Activated naive CD8-positive, alpha-beta T cell treated with anti-CD3 and anti-CD28 coated beads for 36 hours (primary cell): ENCODE results near the gene IL1R1. TPM values are rescaled to one million over a fixed set of nuclear protein-coding genes. Genes with fewer than 3 reads are reported as not detected.

Experiments
- DNase-seq: peaks from one replicate; pipeline ENCODE4 v3.0.0; 2021
- H3K27ac Mint-ChIP-seq: one replicate; pipeline ENCODE4 v1.8.0; 2022; ENCODE audit warnings: mild to moderate bottlenecking, moderate library complexity, mixed read lengths
- H3K27me3 Mint-ChIP-seq: one replicate; pipeline ENCODE4 v1.8.0; 2022; ENCODE audit warnings: mild to moderate bottlenecking, mixed read lengths
- H3K36me3 Mint-ChIP-seq: one replicate; pipeline ENCODE4 v1.8.0; 2021; ENCODE audit warnings: mild to moderate bottlenecking, mixed read lengths
- H3K4me1 Mint-ChIP-seq: one replicate; pipeline ENCODE4 v1.8.0; 2021; ENCODE audit warnings: mixed read lengths
- H3K4me3 Mint-ChIP-seq: one replicate; pipeline ENCODE4 v1.8.0; 2022; ENCODE audit warnings: mild to moderate bottlenecking, moderate library complexity, mixed read lengths
- H3K9me3 Mint-ChIP-seq: one replicate; pipeline ENCODE4 v1.8.0; 2022; ENCODE audit warnings: mixed read lengths
- total RNA-seq, 2 experiments: library from RNA; stranded (reverse); gene quantifications; one replicate each; pipeline ENCODE4 v1.2.3, GENCODE V29; 2021

Gene IL1R1
- total RNA-seq, 2 experiments from 2014 or later: 0.70 to 1.2 TPM

DNA sequence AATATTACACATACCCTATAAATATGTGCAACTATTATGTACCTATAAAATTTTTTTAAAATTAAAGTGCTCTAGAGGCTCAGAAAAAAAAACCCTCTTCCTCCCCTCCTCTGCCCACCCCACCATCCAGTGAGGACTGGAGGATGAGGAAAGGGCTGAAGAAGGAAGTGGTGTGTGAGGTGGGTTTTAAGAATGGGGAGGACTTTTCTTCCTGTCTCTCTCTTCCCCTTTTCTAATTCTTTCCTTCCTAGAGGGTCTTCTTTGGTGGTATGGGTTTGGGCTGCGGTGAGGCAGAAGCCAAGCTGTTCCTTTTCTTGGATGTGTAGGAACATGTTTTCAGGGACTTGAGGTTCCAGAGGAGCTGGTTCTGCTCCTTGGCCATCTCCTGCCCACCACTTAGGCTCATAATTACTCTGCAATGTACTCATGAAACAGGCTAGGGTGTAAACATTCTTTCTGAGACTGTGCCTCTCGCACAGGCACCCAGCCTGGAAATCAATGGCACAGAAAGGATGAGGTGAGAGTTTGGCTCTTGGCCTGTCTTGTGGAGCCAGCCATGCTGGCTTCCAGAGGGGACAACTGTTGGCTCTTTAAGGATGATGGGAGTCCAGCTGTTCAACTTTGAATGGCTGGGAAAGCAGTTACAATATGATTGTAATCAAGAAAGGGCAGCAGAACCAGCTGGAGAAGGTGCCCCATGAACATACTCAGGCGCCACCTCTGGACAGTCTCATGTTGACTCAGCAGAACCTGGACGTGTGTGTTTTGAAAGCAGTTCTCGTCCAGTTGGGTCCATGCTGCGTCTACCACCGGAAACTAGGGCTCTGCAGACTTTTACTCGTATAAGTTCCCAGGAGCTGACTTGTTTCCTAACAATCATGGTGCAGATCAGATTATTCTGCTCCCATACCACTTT is 82.5 kb downstream of the IL1R1 start:
- peaks cover 38% of the 10 kb centered on the region for H3K4me1 Mint-ChIP-seq
- H3K9me3 Mint-ChIP-seq: no peaks in the 10 kb centered on the region
- peaks cover 3% of the 10 kb centered on the region for H3K36me3 Mint-ChIP-seq
- H3K4me3 Mint-ChIP-seq: no peak overlapping the region
- no peak for DNase-seq
- no peak overlapping the region for H3K27ac Mint-ChIP-seq
- peaks cover 2% of the 10 kb centered on the region for H3K27me3 Mint-ChIP-seq

DNA sequence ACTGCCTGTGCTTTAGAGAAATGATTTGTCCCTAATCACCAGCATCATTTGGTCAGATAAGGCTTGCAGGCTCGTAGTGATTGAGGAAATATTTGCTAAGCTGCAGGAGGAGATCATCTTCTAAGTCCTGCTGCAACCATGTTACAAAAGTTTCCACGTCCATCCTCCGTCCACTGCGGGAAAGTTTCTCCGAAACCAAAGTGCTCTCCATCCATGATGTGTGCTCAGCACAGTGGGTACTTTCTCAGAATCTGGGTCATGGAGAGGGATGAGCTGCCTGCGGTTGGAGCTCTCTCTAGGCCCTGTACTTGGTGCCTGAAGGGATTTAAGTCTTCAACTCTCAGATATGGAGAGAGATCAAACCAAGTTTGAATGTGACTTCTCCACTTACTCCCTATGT is 83.6 kb downstream of the IL1R1 start:
- H3K36me3 Mint-ChIP-seq: peaks cover 4% of the 10 kb centered on the region
- DNase-seq: no peak
- H3K27ac Mint-ChIP-seq: peak overlapping the region; percentile 73
- H3K4me1 Mint-ChIP-seq: peaks cover 42% of the 10 kb centered on the region
- H3K27me3 Mint-ChIP-seq: peaks cover 2% of the 10 kb centered on the region
- no peaks in the 10 kb centered on the region for H3K9me3 Mint-ChIP-seq
- no peak overlapping the region for H3K4me3 Mint-ChIP-seq

DNA sequence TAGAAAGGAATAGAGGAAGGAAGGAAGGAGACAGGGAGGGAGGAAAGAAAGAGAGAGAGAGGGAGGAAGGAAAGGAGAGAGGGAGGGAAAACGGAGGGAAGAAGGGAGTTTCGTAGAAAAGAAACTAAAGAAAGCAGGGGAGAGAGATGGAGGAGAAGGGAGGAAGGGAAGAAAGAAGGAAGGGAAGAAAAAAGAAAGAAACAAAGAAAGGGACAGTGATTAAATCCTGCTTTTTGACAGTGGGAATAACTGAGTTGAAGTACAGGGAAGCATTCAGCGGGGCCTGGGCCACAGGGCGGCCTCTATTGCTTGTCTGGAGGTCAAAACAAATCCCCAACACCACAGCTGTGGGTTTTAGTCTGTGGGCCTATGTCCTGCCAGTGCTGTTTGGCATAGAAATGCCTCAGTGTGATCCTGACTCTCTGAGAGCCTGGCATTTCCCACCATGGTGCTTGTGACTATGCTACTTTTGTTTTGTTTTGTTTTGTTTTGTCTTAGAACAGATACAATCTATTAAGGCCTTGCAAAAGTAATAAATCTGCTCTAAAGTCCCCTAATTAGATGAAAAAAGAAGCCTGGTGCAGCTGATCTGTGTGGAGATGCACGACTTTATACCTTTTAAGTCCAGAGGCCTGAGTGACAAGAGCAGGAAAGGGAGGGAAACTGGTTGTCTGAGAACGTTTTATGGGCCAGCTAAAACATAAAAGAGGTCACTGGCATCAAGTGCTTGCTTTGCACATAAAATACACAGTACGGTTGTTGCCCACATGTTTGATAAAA is 84.3 kb downstream of the IL1R1 start:
- peaks cover 2% of the 10 kb centered on the region for H3K9me3 Mint-ChIP-seq
- peak overlapping the region; percentile 83 for H3K27ac Mint-ChIP-seq
- H3K4me1 Mint-ChIP-seq: peaks cover 42% of the 10 kb centered on the region
- H3K4me3 Mint-ChIP-seq: no peak overlapping the region
- no peak for DNase-seq
- H3K27me3 Mint-ChIP-seq: peaks cover 2% of the 10 kb centered on the region
- peaks cover 4% of the 10 kb centered on the region for H3K36me3 Mint-ChIP-seq

DNA sequence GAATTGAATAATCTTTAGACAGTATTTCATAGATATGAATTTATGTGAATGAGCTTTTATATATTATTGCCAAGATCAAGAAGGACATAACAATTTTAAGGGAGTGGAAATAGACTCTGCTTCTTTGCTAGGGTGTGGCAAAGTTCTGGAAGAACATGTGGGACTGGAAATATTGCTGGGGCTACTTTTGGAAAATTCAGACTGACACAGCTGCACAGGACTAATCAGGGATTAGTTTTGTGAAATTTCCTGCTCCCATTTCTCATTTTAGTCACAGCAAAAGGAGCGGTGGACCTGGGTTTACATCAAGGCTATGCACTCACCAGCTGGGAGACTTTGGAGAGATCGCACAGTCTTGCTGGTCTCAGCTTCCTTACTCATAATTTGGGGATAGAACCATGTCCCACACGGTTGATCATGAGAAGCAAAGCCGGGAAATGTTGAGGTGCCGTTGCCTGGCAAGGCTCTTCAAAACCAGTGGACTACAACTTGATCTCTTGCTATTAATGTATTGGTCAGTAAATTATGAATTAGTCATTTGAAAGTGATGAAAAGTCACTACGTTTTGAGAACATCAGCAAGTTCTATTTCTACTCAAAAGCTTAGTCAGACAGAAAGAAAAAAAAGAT is 86.7 kb downstream of the IL1R1 start:
- peaks cover 45% of the 10 kb centered on the region for H3K4me1 Mint-ChIP-seq
- H3K36me3 Mint-ChIP-seq: peaks cover 3% of the 10 kb centered on the region
- no peak overlapping the region for H3K27ac Mint-ChIP-seq
- H3K27me3 Mint-ChIP-seq: peaks cover 2% of the 10 kb centered on the region
- H3K9me3 Mint-ChIP-seq: peaks cover 4% of the 10 kb centered on the region
- H3K4me3 Mint-ChIP-seq: no peak overlapping the region
- DNase-seq: no peak

Other genes starting within 250 kb of the IL1R1 start
- gene IL1R2, start 150.8 kb upstream of the IL1R1 start, total RNA-seq: under 1 TPM; 0.21 to 0.28 TPM
- gene IL1RL2, start 44.3 kb downstream of the IL1R1 start, total RNA-seq: under 1 TPM in 1 of 2 experiments, not detected in 1; 0.25 TPM
- gene IL1RL1, start 168.8 kb downstream of the IL1R1 start, total RNA-seq: under 1 TPM; 0.10 to 0.18 TPM
- gene IL18R1, start 213.1 kb downstream of the IL1R1 start, total RNA-seq: 10 to 100 TPM; 20.6 to 21.8 TPM